Endothelial cell of umbilical vein (primary cell): ENCODE results near the gene CNTNAP2. TPM values are rescaled to one million over a fixed set of nuclear protein-coding genes. Genes with fewer than 3 reads are reported as not detected.

Source experiments
- BruUV-seq: library from RNA; stranded (reverse); fragments of 400-500 nt; replicated peaks from 2 replicates; lab custom pipeline; 2021; lab: Mats Ljungman, UMichigan
- CTCF ChIA-PET: fragments of 300-600, 350-600 bp; sonication (Branson Sonifier 250); formaldehyde crosslinking; loops from one replicate; lab custom pipeline; 2021; ENCODE audit warnings: antibody characterized with exemption, inconsistent platforms; lab: Charles Lee
- POLR2A ChIA-PET: fragments of 300-600, 350-600 bp; sonication (Branson Sonifier 250); formaldehyde crosslinking; loops from one replicate; lab custom pipeline; 2021; ENCODE audit warnings: antibody characterized with exemption, inconsistent platforms; lab: Charles Lee
- DNase-seq: peaks from one replicate; pipeline ENCODE4 v3.0.0-alpha.2; 2011; ENCODE audit warnings: low read depth, low spot score
- FAIRE-seq: peaks from 2 replicates; lab custom pipeline; 2011; peaks lifted over from hg19 to GRCh38; lab: Jason Lieb, UNC
- H2AFZ ChIP-seq: 2 replicates; pipeline ENCODE4 v1.6.0; 2012; ENCODE audit warnings: low read depth, low read length, control low read depth, inconsistent platforms
- H3K27ac ChIP-seq: 2 replicates; pipeline ENCODE4 v1.5.1; 2011; ENCODE audit warnings: low read depth, mild to moderate bottlenecking, control low read depth, low read length, moderate library complexity; ENCODE audit not compliant: insufficient read depth
- H3K27me3 ChIP-seq, 2 experiments: 2 replicates each; pipeline versions ENCODE4 v1.6.0 to v1.6.1; 2011; ENCODE audit warnings: low read length in 2 of 2, mixed read lengths in 1 of 2; ENCODE audit not compliant: control insufficient read depth in 2 of 2, insufficient read depth in 2 of 2
- H3K36me3 ChIP-seq, 2 experiments: 2 replicates in 1 of 2; 3 replicates in 1 of 2; pipeline ENCODE4 v1.5.1; 2011; ENCODE audit warnings: low read length in 2 of 2, mild to moderate bottlenecking in 1 of 2, moderate library complexity in 1 of 2; ENCODE audit not compliant: control insufficient read depth in 2 of 2, insufficient read depth in 2 of 2; ENCODE audit errors: extremely low read depth in 1 of 2
- H3K4me1 ChIP-seq: 3 replicates; pipeline ENCODE4 v1.5.1; 2011; ENCODE audit warnings: mild to moderate bottlenecking, low read length; ENCODE audit not compliant: control insufficient read depth, insufficient read depth; ENCODE audit errors: extremely low read depth
- H3K4me2 ChIP-seq: 2 replicates; pipeline ENCODE4 v1.6.1; 2011; ENCODE audit warnings: low read length, control low read depth, mixed read lengths; ENCODE audit not compliant: insufficient read depth
- H3K4me3 ChIP-seq, 3 experiments: fragments of 200-600 bp in 1 of 3; sonication (generic), shearing (Covaris generic) in 1 of 3; replicated peaks in 1 of 3; 2 replicates each; pipeline ENCODE4 v1.5.1; 2011 to 2016; ENCODE audit warnings: control low read depth in 3 of 3, low read length in 3 of 3, mild to moderate bottlenecking in 2 of 3, inconsistent platforms in 1 of 3, low read depth in 1 of 3, moderate library complexity in 1 of 3; ENCODE audit not compliant: insufficient read depth in 1 of 3
- H3K79me2 ChIP-seq: 2 replicates; pipeline ENCODE4 v1.6.0; 2012; ENCODE audit warnings: low read length, inconsistent platforms; ENCODE audit not compliant: control insufficient read depth, insufficient read depth
- H3K9ac ChIP-seq: replicated peaks from 2 replicates; pipeline ENCODE3; 2011; ENCODE audit warnings: low read length, control low read depth; ENCODE audit not compliant: insufficient read depth; ENCODE audit errors: extremely low read depth
- H3K9me1 ChIP-seq: replicated peaks from 3 replicates; pipeline ENCODE4 v1.6.0; 2011; ENCODE audit warnings: mild to moderate bottlenecking, low read length; ENCODE audit not compliant: control insufficient read depth, insufficient read depth; ENCODE audit errors: extremely low read depth
- H3K9me3 ChIP-seq: replicated peaks from 2 replicates; pipeline ENCODE4 v1.5.1; 2012; ENCODE audit warnings: low read length, inconsistent platforms; ENCODE audit not compliant: control insufficient read depth, insufficient read depth
- H4K20me1 ChIP-seq: replicated peaks from 2 replicates; pipeline ENCODE3; 2011; ENCODE audit warnings: mild to moderate bottlenecking, low read length; ENCODE audit not compliant: control insufficient read depth, insufficient read depth; ENCODE audit errors: extremely low read depth
- EZH2 ChIP-seq: IDR thresholded peaks from 2 replicates; pipeline ENCODE4 v1.6.1; 2012; ENCODE audit warnings: borderline replicate concordance, low read depth, mild to moderate bottlenecking, moderate library complexity, low read length, inconsistent platforms; ENCODE audit not compliant: severe bottlenecking
- FOS ChIP-seq: IDR thresholded peaks from 2 replicates; pipeline ENCODE4 v1.6.1; 2011; ENCODE audit warnings: mild to moderate bottlenecking, low read length, moderate library complexity, borderline replicate concordance; ENCODE audit not compliant: insufficient read depth
- GATA2 ChIP-seq: IDR thresholded peaks from 2 replicates; pipeline ENCODE4 v1.7.0; 2011; ENCODE audit warnings: low read depth, mild to moderate bottlenecking, moderate library complexity, mixed read lengths, low read length; ENCODE audit not compliant: insufficient read length, insufficient read depth
- JUN ChIP-seq: IDR thresholded peaks from 2 replicates; pipeline ENCODE4 v1.6.1; 2011; ENCODE audit warnings: borderline replicate concordance, low read depth; ENCODE audit not compliant: insufficient read length, insufficient read depth
- MAX ChIP-seq: IDR thresholded peaks from 2 replicates; pipeline ENCODE4 v1.6.1; 2011; ENCODE audit not compliant: insufficient read depth, insufficient read length
- MYC ChIP-seq: IDR thresholded peaks from one replicate; pipeline ENCODE4 v1.6.1; 2011; ENCODE audit warnings: mild to moderate bottlenecking, low read depth, low read length
- POLR2A ChIP-seq: IDR thresholded peaks from 2 replicates; pipeline ENCODE4 v1.6.1; 2012; ENCODE audit warnings: low read depth, mild to moderate bottlenecking, control low read depth, low read length
- POLR2AphosphoS5 ChIP-seq: IDR thresholded peaks from 2 replicates; pipeline ENCODE4 v1.6.1; 2012; ENCODE audit warnings: low read depth, mild to moderate bottlenecking, control low read depth, low read length, moderate library complexity; ENCODE audit not compliant: insufficient read depth
- dilution Hi-C: fragments of 300-500 bp; cut with MboI; formaldehyde crosslinking; loops from one replicate; pipeline ENCODE4 v1.15.0; 2019; ENCODE audit warnings: low sequenced_read_pairs; ENCODE audit not compliant: extremely low pct_ligation_motif_present
- intact Hi-C: fragments of 100-400 bp; cut with micrococcal nuclease; formaldehyde crosslinking; loops from one replicate; pipeline ENCODE4 v1.10.0; 2022
- polyA plus RNA-seq, 4 experiments: library from polyadenylated mRNA; depleted of rRNA in 3 of 4; stranded (reverse) in 3 of 4; unstranded in 1 of 4; fragments of >200 nt; gene quantifications; 2 replicates each; pipeline versions ENCODE4 v1.2.1 to v1.2.3, GENCODE V29; 2011 to 2012; ENCODE audit warnings: missing spikeins in 1 of 4
- total RNA-seq: library from RNA; stranded (reverse); gene quantifications from 2 replicates; pipeline ENCODE4 v1.2.3, GENCODE V29; 2021
- TF ChIP-seq, protein P1 (sequence below), 2 donors: IDR thresholded peaks; 1 replicate in 1 of 2; 2 replicates in 1 of 2; pipeline ENCODE4 v1.5.1; 2011; ENCODE audit warnings: low read length in 2 of 2, mild to moderate bottlenecking in 2 of 2, moderate library complexity in 2 of 2, control low read depth in 1 of 2, inconsistent platforms in 1 of 2, low read depth in 1 of 2; ENCODE audit not compliant: insufficient read depth in 1 of 2; ENCODE audit errors: extremely low read depth in 1 of 2

CNTNAP2 gene
- total and polyA plus RNA-seq, 2 donors (not counting 3 experiments of a cell fraction or from before 2014, with no cell fraction given) = not detected

DNA sequence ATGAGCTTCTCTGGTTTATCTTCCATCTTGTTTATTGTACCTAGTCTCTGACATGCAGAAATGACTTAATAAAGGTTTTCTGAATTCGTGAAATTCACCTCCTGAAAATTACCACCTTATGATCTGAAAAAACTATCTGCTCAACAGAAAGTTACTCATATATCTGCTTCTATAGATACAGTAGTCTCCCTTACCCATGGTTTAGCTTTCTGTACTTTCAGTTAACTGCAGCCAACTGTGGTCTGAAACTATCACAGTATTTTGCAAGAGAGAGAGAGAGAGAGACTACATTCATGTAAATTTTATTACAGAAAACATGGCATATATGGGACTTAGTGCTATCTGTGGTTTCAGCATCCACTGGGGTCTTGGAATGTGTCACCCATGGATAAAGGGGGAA lies 1564.9 kb downstream of the CNTNAP2 start:
- H3K4me3 ChIP-seq = no peak overlapping the region
- H3K36me3 ChIP-seq = no peaks in the 10 kb centered on the region
- BruUV-seq = no TSS peak
- TF ChIP-seq MAX (no peak), JUN (no peak), FOS (no peak), POLR2A (no peak), MYC (no peak), GATA2 (no peak), EZH2 (no peak), POLR2AphosphoS5 (no peak)
- TF ChIP-seq, protein P1, sequence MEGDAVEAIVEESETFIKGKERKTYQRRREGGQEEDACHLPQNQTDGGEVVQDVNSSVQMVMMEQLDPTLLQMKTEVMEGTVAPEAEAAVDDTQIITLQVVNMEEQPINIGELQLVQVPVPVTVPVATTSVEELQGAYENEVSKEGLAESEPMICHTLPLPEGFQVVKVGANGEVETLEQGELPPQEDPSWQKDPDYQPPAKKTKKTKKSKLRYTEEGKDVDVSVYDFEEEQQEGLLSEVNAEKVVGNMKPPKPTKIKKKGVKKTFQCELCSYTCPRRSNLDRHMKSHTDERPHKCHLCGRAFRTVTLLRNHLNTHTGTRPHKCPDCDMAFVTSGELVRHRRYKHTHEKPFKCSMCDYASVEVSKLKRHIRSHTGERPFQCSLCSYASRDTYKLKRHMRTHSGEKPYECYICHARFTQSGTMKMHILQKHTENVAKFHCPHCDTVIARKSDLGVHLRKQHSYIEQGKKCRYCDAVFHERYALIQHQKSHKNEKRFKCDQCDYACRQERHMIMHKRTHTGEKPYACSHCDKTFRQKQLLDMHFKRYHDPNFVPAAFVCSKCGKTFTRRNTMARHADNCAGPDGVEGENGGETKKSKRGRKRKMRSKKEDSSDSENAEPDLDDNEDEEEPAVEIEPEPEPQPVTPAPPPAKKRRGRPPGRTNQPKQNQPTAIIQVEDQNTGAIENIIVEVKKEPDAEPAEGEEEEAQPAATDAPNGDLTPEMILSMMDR (IDR thresholded peaks at IDR 0.05; ENCODE audit: extremely low read depth in 1 of 2, insufficient read depth in 1 of 2, low read depth in 1 of 2, low read length in 2 of 2) = no peak
- FAIRE-seq (no peak), DNase-seq (no peak)
- POLR2A ChIA-PET = no interaction called here
- H3K4me2 ChIP-seq = no peak overlapping the region
- CTCF ChIA-PET = no interaction called here
- intact Hi-C loops (no loop called here), dilution Hi-C loops (no loop called here)
- no peak overlapping the region for H3K9ac ChIP-seq
- H3K27ac ChIP-seq = no peak overlapping the region
- H3K4me1 ChIP-seq = no peaks in the 10 kb centered on the region
- no peak overlapping the region for H2AFZ ChIP-seq
- H3K27me3 ChIP-seq = no peaks in the 10 kb centered on the region
- peaks cover 7% of the 10 kb centered on the region for H3K9me3 ChIP-seq
- H4K20me1 ChIP-seq = no peaks in the 10 kb centered on the region
- H3K79me2 ChIP-seq = no peaks in the 10 kb centered on the region
- no peaks in the 10 kb centered on the region for H3K9me1 ChIP-seq
